K562 (cell line): ENCODE measurements around the gene EDNRB. TPM values are rescaled to one million over a fixed set of nuclear protein-coding genes. Genes with fewer than 3 reads are reported as not detected.

Experiments
- ATAC-seq: fragments of 200-7000 bp; cut with Tn5 transposase; 3 replicates; pipeline ENCODE4 v1.9.1; 2020; ENCODE audit warnings: moderate library complexity
- BruUV-seq: library from RNA; stranded (reverse); fragments of 400-500 nt; replicated peaks from 2 replicates; lab custom pipeline; 2021; lab: Mats Ljungman, UMichigan
- CTCF ChIA-PET: fragments of 300-600 bp; formaldehyde crosslinking; extraction: SDS; loops from one replicate; lab custom pipeline; 2021; ENCODE audit warnings: low intra/inter-chr PET ratio; lab: Yijun Ruan, JAX
- POLR2A ChIA-PET: fragments of 300-600, 350-650 bp; sonication (Branson Sonifier 250); formaldehyde crosslinking; extraction: SDS; loops from one replicate; lab custom pipeline; 2021; ENCODE audit warnings: antibody characterized with exemption, inconsistent platforms; lab: Yijun Ruan, JAX
- DNase-seq, 4 experiments: peaks; one replicate each; pipeline versions ENCODE4 v3.0.0 to v3.0.0-alpha.2; 2011 to 2018; ENCODE audit warnings: low spot score in 3 of 4, mixed read lengths in 3 of 4; ENCODE audit errors: extremely low read depth in 1 of 4
- FAIRE-seq: peaks from 2 replicates; lab custom pipeline; 2011; peaks lifted over from hg19 to GRCh38; lab: Jason Lieb, UNC
- H2AFZ ChIP-seq: 2 replicates; pipeline ENCODE4 v1.6.0; 2011; ENCODE audit warnings: low read depth, low read length, control low read depth, inconsistent platforms
- H3K27ac ChIP-seq: fragments of 200-600 bp; 3 replicates; pipeline ENCODE4 v1.8.0; 2011; ENCODE audit warnings: low read depth, mild to moderate bottlenecking, control low read depth, inconsistent platforms, low read length, moderate library complexity, mixed read lengths; ENCODE audit errors: extremely low read depth
- H3K27me3 ChIP-seq, 2 experiments: fragments of 300-600 bp in 1 of 2; 2 replicates in 1 of 2; 3 replicates in 1 of 2; pipeline versions ENCODE4 v1.6.0 to v1.8.0; 2011; ENCODE audit warnings: inconsistent platforms in 2 of 2, low read length in 2 of 2, mild to moderate bottlenecking in 1 of 2, mixed read lengths in 1 of 2, moderate library complexity in 1 of 2; ENCODE audit not compliant: control insufficient read depth in 2 of 2, insufficient read depth in 2 of 2
- H3K36me3 ChIP-seq: fragments of 300-600 bp; 3 replicates; pipeline ENCODE4 v1.8.0; 2011; ENCODE audit warnings: mild to moderate bottlenecking, low read length, inconsistent platforms; ENCODE audit not compliant: control insufficient read depth, insufficient read depth
- H3K4me1 ChIP-seq, 2 experiments: fragments of 200-600 bp in 1 of 2; replicated peaks in 1 of 2; 2 replicates in 1 of 2; 3 replicates in 1 of 2; pipeline versions ENCODE4 v1.5.1 to v1.8.0; 2011; ENCODE audit warnings: inconsistent platforms in 2 of 2, low read length in 2 of 2, mild to moderate bottlenecking in 1 of 2, mixed read lengths in 1 of 2, moderate library complexity in 1 of 2; ENCODE audit not compliant: control insufficient read depth in 2 of 2, insufficient read depth in 2 of 2
- H3K4me2 ChIP-seq: 2 replicates; pipeline ENCODE4 v1.6.1; 2011; ENCODE audit warnings: low read length, control low read depth, inconsistent platforms, mixed read lengths; ENCODE audit not compliant: insufficient read depth
- H3K4me3 ChIP-seq: fragments of 200-600 bp; sonication (generic), shearing (Covaris generic); 2 replicates; pipeline ENCODE4 v1.5.1; 2016; ENCODE audit warnings: control low read depth, inconsistent platforms
- H3K79me2 ChIP-seq: fragments of 200-600 bp; 3 replicates; pipeline ENCODE4 v1.8.0; 2011; ENCODE audit warnings: low read length, inconsistent platforms; ENCODE audit not compliant: control insufficient read depth, insufficient read depth
- H3K9ac ChIP-seq, 2 experiments: 2 replicates each; pipeline versions ENCODE4 v1.6.0 to v1.6.1; 2011; ENCODE audit warnings: low read depth in 2 of 2, low read length in 2 of 2, control low read depth in 1 of 2, inconsistent platforms in 1 of 2, mild to moderate bottlenecking in 1 of 2, mixed read lengths in 1 of 2; ENCODE audit not compliant: insufficient read depth in 1 of 2
- H3K9me1 ChIP-seq: one replicate; pipeline ENCODE4 v1.6.0; 2011; ENCODE audit warnings: inconsistent platforms, mild to moderate bottlenecking, low read length, moderate library complexity; ENCODE audit not compliant: control insufficient read depth, insufficient read depth
- H3K9me3 ChIP-seq: replicated peaks from 2 replicates; pipeline ENCODE4 v1.5.1; 2011; ENCODE audit warnings: low read depth, low read length, inconsistent platforms; ENCODE audit not compliant: control insufficient read depth, insufficient read depth
- H4K20me1 ChIP-seq: replicated peaks from 2 replicates; pipeline ENCODE4 v1.6.1; 2011; ENCODE audit warnings: low read length, inconsistent platforms, mixed read lengths; ENCODE audit not compliant: control insufficient read depth, insufficient read depth
- CTBP1 ChIP-seq: fragments of 450-650 bp; IDR thresholded peaks from 2 replicates; pipeline ENCODE4 v1.6.1; 2016; ENCODE audit warnings: borderline replicate concordance
- EP400 ChIP-seq: fragments of 450-650 bp; IDR thresholded peaks from 2 replicates; pipeline ENCODE4 v1.6.1; 2017; ENCODE audit warnings: antibody characterized with exemption, mild to moderate bottlenecking, moderate library complexity
- HDAC8 ChIP-seq: fragments of 450-650 bp; IDR thresholded peaks from 2 replicates; pipeline ENCODE4 v1.6.1; 2016; ENCODE audit warnings: mild to moderate bottlenecking, missing genetic modification characterization, moderate library complexity, missing compliant biosample characterization
- KDM5B ChIP-seq: fragments of 200-600 bp; sonication (generic); IDR thresholded peaks from 2 replicates; pipeline ENCODE4 v1.6.1; 2012; ENCODE audit warnings: low read depth, mild to moderate bottlenecking, moderate library complexity, low read length, control low read depth, inconsistent platforms; ENCODE audit not compliant: insufficient replicate concordance
- MEIS2 ChIP-seq: fragments of 450-650 bp; IDR thresholded peaks from 2 replicates; pipeline ENCODE4 v1.6.1; 2014; ENCODE audit warnings: mild to moderate bottlenecking; ENCODE audit not compliant: partially characterized antibody
- PHF20 ChIP-seq: fragments of 450-650 bp; IDR thresholded peaks from 2 replicates; pipeline ENCODE4 v1.6.1; 2018; ENCODE audit not compliant: partially characterized antibody
- TCF7L2 ChIP-seq: fragments of 150-350 bp; IDR thresholded peaks from 2 replicates; pipeline ENCODE4 v1.6.1; 2016; ENCODE audit warnings: low read depth, mild to moderate bottlenecking, low read length, moderate library complexity
- ZNF551 ChIP-seq: fragments of 250-450 bp; sonication (Bioruptor Pico); IDR thresholded peaks from 2 replicates; pipeline ENCODE4 v1.5.0; 2021; ENCODE audit warnings: mild to moderate bottlenecking, moderate library complexity
- WGBS: fragments of 100-300 bp; shearing (Covaris generic); methylation state at CpG from one replicate; pipeline ENCODE4 v1.1.6; 2016; ENCODE audit warnings: low coverage, mixed read lengths; ENCODE audit not compliant: insufficient coverage; ENCODE audit errors: missing lambda C conversion rate; 5-methylcytosine and 5-hydroxymethylcytosine counted together
- in situ Hi-C: fragments of 300-500 bp; cut with MboI; formaldehyde crosslinking; loops from 4 replicates; pipeline ENCODE4 v1.15.0; 2018; ENCODE audit warnings: inconsistent platforms, mixed read lengths
- intact Hi-C: fragments of 100-400 bp; cut with micrococcal nuclease; formaldehyde crosslinking; loops from 2 replicates; pipeline ENCODE4 v1.14.2; 2022
- polyA plus RNA-seq, 8 experiments: library from polyadenylated mRNA; depleted of rRNA in 4 of 8; stranded (reverse) in 5 of 8; unstranded in 3 of 8; fragments of >200 nt; fragmentation: Nextera tagmentation in 2 of 8; fragmentation: Illumina TruSeq in 1 of 8; extraction: Ambion mirVana in 2 of 8; extraction: Trizol in 1 of 8; gene quantifications; 2 replicates each; pipeline versions ENCODE4 v1.2.1 to v1.2.3, GENCODE V29; 2011 to 2014; ENCODE audit warnings: inconsistent platforms in 1 of 8, missing spikeins in 1 of 8
- total RNA-seq, 7 experiments: library from RNA; depleted of rRNA in 6 of 7; stranded (reverse); fragments of >200 nt in 6 of 7; fragmentation: Illumina TruSeq in 2 of 7; extraction: Trizol in 2 of 7; gene quantifications; 2 replicates each; pipeline versions ENCODE4 v1.2.1 to v1.2.3, GENCODE V29; 2011 to 2021; ENCODE audit warnings: low replicate concordance in 1 of 7
- TF ChIP-seq, protein P1 (sequence below): sonication (generic); IDR thresholded peaks from 2 replicates; pipeline ENCODE4 v1.6.1; 2016
- TF ChIP-seq, protein P2 (sequence below): fragments of 200-800 bp; sonication (Bioruptor generic); IDR thresholded peaks from 2 replicates; pipeline ENCODE4 v1.6.1; 2016; ENCODE audit warnings: missing genetic modification characterization, missing compliant biosample characterization
- TF ChIP-seq, protein P3 (sequence below): sonication (generic); formaldehyde crosslinking; IDR thresholded peaks from 2 replicates; pipeline ENCODE4 v1.5.0; 2020; ENCODE audit warnings: missing genetic modification reagents

Gene EDNRB
- total and polyA plus RNA-seq, 9 of the 15 experiments (the other 6 are each of a cell fraction or from before 2014, with no cell fraction given), result 0.04 TPM; not detected in 8

DNA sequence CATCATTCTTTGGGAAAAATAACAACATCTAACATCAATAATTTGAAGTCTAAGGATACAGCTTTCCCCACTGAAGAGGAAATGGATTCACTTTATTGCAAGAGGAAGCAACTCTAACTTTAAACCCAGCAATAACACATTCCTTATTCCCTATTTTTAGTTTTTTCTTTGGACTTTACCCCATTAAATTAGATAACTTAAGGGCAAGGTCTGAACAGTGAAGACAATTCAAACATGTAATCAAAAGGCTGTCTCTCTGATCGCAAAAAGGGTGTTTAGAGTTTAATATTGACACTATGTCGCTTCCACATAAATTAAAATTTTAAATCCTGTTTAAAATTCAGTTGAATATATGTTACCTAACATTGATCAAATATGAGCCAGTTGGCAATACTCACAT, 10.1 kb downstream of the EDNRB start:
- Histone ChIP-seq H3K27me3 (no peaks in the 10 kb centered on the region), H3K9me1 (no peaks in the 10 kb centered on the region), H3K4me1 (no peaks in the 10 kb centered on the region), H3K4me2 (no peak overlapping the region), H3K4me3 (no peak overlapping the region), H3K27ac (no peak overlapping the region), H2AFZ (no peak overlapping the region), H3K9ac (no peak overlapping the region), H3K9me3 (no peaks in the 10 kb centered on the region; the same call in 1 of the 2 replicates), H3K79me2 (no peaks in the 10 kb centered on the region), H4K20me1 (no peaks in the 10 kb centered on the region), H3K36me3 (no peaks in the 10 kb centered on the region)
- no peak for ATAC-seq
- ChIA-PET POLR2A (no interaction called here), CTCF (interaction anchor here (0.6 kb wide), 1 partner anchor 274 kb away, joined by 5 read pairs; no protein-coding TSS in a partner anchor)
- no peak for DNase-seq
- no TSS peak for BruUV-seq
- WGBS, result 0% methylated on average over 2 of the region's 2 CpGs
- intact Hi-C loops (no loop called here), in situ Hi-C loops (no loop called here)
- no peak for FAIRE-seq
- TF ChIP-seq, protein P1, sequence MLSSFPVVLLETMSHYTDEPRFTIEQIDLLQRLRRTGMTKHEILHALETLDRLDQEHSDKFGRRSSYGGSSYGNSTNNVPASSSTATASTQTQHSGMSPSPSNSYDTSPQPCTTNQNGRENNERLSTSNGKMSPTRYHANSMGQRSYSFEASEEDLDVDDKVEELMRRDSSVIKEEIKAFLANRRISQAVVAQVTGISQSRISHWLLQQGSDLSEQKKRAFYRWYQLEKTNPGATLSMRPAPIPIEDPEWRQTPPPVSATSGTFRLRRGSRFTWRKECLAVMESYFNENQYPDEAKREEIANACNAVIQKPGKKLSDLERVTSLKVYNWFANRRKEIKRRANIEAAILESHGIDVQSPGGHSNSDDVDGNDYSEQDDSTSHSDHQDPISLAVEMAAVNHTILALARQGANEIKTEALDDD, result no peak
- TF ChIP-seq ZNF551 (CRISPR knock-in tag), result no peak
- TF ChIP-seq HDAC8 (tag), result no peak
- TF ChIP-seq TCF7L2, result no peak
- TF ChIP-seq CTBP1, result no peak
- no peak for TF ChIP-seq EP400
- TF ChIP-seq, protein P2, sequence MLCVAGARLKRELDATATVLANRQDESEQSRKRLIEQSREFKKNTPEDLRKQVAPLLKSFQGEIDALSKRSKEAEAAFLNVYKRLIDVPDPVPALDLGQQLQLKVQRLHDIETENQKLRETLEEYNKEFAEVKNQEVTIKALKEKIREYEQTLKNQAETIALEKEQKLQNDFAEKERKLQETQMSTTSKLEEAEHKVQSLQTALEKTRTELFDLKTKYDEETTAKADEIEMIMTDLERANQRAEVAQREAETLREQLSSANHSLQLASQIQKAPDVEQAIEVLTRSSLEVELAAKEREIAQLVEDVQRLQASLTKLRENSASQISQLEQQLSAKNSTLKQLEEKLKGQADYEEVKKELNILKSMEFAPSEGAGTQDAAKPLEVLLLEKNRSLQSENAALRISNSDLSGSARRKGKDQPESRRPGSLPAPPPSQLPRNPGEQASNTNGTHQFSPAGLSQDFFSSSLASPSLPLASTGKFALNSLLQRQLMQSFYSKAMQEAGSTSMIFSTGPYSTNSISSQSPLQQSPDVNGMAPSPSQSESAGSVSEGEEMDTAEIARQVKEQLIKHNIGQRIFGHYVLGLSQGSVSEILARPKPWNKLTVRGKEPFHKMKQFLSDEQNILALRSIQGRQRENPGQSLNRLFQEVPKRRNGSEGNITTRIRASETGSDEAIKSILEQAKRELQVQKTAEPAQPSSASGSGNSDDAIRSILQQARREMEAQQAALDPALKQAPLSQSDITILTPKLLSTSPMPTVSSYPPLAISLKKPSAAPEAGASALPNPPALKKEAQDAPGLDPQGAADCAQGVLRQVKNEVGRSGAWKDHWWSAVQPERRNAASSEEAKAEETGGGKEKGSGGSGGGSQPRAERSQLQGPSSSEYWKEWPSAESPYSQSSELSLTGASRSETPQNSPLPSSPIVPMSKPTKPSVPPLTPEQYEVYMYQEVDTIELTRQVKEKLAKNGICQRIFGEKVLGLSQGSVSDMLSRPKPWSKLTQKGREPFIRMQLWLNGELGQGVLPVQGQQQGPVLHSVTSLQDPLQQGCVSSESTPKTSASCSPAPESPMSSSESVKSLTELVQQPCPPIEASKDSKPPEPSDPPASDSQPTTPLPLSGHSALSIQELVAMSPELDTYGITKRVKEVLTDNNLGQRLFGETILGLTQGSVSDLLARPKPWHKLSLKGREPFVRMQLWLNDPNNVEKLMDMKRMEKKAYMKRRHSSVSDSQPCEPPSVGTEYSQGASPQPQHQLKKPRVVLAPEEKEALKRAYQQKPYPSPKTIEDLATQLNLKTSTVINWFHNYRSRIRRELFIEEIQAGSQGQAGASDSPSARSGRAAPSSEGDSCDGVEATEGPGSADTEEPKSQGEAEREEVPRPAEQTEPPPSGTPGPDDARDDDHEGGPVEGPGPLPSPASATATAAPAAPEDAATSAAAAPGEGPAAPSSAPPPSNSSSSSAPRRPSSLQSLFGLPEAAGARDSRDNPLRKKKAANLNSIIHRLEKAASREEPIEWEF (CRISPR knock-in tag), result no peak
- no peak for TF ChIP-seq KDM5B
- TF ChIP-seq, protein P3, sequence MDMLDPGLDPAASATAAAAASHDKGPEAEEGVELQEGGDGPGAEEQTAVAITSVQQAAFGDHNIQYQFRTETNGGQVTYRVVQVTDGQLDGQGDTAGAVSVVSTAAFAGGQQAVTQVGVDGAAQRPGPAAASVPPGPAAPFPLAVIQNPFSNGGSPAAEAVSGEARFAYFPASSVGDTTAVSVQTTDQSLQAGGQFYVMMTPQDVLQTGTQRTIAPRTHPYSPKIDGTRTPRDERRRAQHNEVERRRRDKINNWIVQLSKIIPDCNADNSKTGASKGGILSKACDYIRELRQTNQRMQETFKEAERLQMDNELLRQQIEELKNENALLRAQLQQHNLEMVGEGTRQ, result no peak
- TF ChIP-seq MEIS2, result no peak
- no peak for TF ChIP-seq PHF20
